H9 (cell line): ENCODE results near the gene ESM1. TPM values are rescaled to one million over a fixed set of nuclear protein-coding genes. Genes with fewer than 3 reads are reported as not detected.

Source experiments
- DNase-seq: peaks from one replicate; pipeline ENCODE4 v3.0.0-alpha.2; 2017
- H2AFZ ChIP-seq: one replicate; pipeline ENCODE4 v1.6.1; 2013; ENCODE audit warnings: mild to moderate bottlenecking, low read length, control low read depth, moderate library complexity
- H2AK5ac ChIP-seq: 2 replicates; pipeline ENCODE4 v1.6.1; 2013; ENCODE audit warnings: low read length, control low read depth, mixed read lengths; ENCODE audit not compliant: insufficient read length
- H2BK120ac ChIP-seq: one replicate; pipeline ENCODE4 v1.6.1; 2013; ENCODE audit warnings: low read depth, mild to moderate bottlenecking, low read length, control low read depth, inconsistent platforms; ENCODE audit not compliant: poor library complexity, severe bottlenecking
- H2BK12ac ChIP-seq: 2 replicates; pipeline ENCODE4 v1.6.1; 2013; ENCODE audit warnings: low read length, control low read depth, mixed read lengths, low read depth; ENCODE audit not compliant: insufficient read length
- H2BK15ac ChIP-seq: 2 replicates; pipeline ENCODE4 v1.6.1; 2013; ENCODE audit warnings: low read depth, low read length, control low read depth
- H2BK20ac ChIP-seq: one replicate; pipeline ENCODE4 v1.6.1; 2013; ENCODE audit warnings: low read depth, mild to moderate bottlenecking, low read length, control low read depth, inconsistent platforms; ENCODE audit not compliant: poor library complexity, severe bottlenecking
- H2BK5ac ChIP-seq: 2 replicates; pipeline ENCODE4 v1.6.1; 2013; ENCODE audit warnings: low read length, control low read depth, mixed read lengths; ENCODE audit not compliant: insufficient read length
- H3K14ac ChIP-seq: 2 replicates; pipeline ENCODE4 v1.6.1; 2013; ENCODE audit warnings: low read length, control low read depth; ENCODE audit not compliant: insufficient read depth
- H3K18ac ChIP-seq: 2 replicates; pipeline ENCODE4 v1.6.1; 2013; ENCODE audit warnings: low read depth, mild to moderate bottlenecking, mixed read lengths, low read length, control low read depth; ENCODE audit not compliant: insufficient read length
- H3K23ac ChIP-seq: 2 replicates; pipeline ENCODE4 v1.6.1; 2013; ENCODE audit warnings: low read length, control low read depth, mixed read lengths, low read depth; ENCODE audit not compliant: insufficient read length
- H3K23me2 ChIP-seq: 2 replicates; pipeline ENCODE4 v1.6.1; 2013; ENCODE audit warnings: low read depth, mild to moderate bottlenecking, mixed read lengths, low read length, control low read depth; ENCODE audit not compliant: insufficient read length, poor library complexity, severe bottlenecking
- H3K27ac ChIP-seq: 2 replicates; pipeline ENCODE4 v1.5.1; 2013; ENCODE audit warnings: low read length, control low read depth, mixed read lengths, low read depth; ENCODE audit not compliant: insufficient read length
- H3K27me3 ChIP-seq: 2 replicates; pipeline ENCODE4 v1.6.1; 2013; ENCODE audit warnings: low read length, control low read depth, inconsistent platforms; ENCODE audit not compliant: insufficient read depth
- H3K4ac ChIP-seq: 2 replicates; pipeline ENCODE4 v1.6.1; 2013; ENCODE audit warnings: low read depth, mild to moderate bottlenecking, control low read depth, inconsistent platforms, low read length, moderate library complexity
- H3K4me1 ChIP-seq: 2 replicates; pipeline ENCODE4 v1.6.1; 2013; ENCODE audit warnings: low read length, control low read depth, inconsistent platforms; ENCODE audit not compliant: insufficient read depth
- H3K4me2 ChIP-seq: 2 replicates; pipeline ENCODE4 v1.6.1; 2013; ENCODE audit warnings: low read length, control low read depth, mixed read lengths; ENCODE audit not compliant: insufficient read length, insufficient read depth
- H3K56ac ChIP-seq: 2 replicates; pipeline ENCODE4 v1.6.1; 2013; ENCODE audit warnings: low read depth, mild to moderate bottlenecking, mixed read lengths, low read length, control low read depth; ENCODE audit not compliant: insufficient read length
- H3K79me1 ChIP-seq: 2 replicates; pipeline ENCODE4 v1.6.1; 2013; ENCODE audit warnings: low read depth, mild to moderate bottlenecking, moderate library complexity, low read length, control low read depth, inconsistent platforms; ENCODE audit not compliant: insufficient read depth, poor library complexity, severe bottlenecking
- H3K79me2 ChIP-seq: 2 replicates; pipeline ENCODE4 v1.6.1; 2013; ENCODE audit warnings: low read length, control low read depth, inconsistent platforms; ENCODE audit not compliant: insufficient read depth
- H3K9ac ChIP-seq: 2 replicates; pipeline ENCODE4 v1.6.1; 2013; ENCODE audit warnings: low read length, control low read depth, mixed read lengths; ENCODE audit not compliant: insufficient read length; ENCODE audit errors: extremely low read depth
- H3K9me3 ChIP-seq: one replicate; pipeline ENCODE4 v1.6.1; 2013; ENCODE audit warnings: low read depth, low read length, inconsistent platforms; ENCODE audit not compliant: control insufficient read depth
- H3T11ph ChIP-seq: one replicate; pipeline ENCODE4 v1.6.1; 2013; ENCODE audit warnings: mild to moderate bottlenecking, low read length, control low read depth, inconsistent platforms
- H4K20me1 ChIP-seq: one replicate; pipeline ENCODE4 v1.6.1; 2013; ENCODE audit not compliant: control insufficient read depth, insufficient read length, insufficient read depth
- H4K5ac ChIP-seq: 2 replicates; pipeline ENCODE4 v1.6.1; 2013; ENCODE audit warnings: low read depth, mild to moderate bottlenecking, mixed read lengths, low read length, control low read depth; ENCODE audit not compliant: insufficient read length
- H4K8ac ChIP-seq: replicated peaks from 2 replicates; pipeline ENCODE4 v1.6.1; 2013; ENCODE audit warnings: low read length, control low read depth, mixed read lengths, low read depth; ENCODE audit not compliant: insufficient read length
- H4K91ac ChIP-seq: 2 replicates; pipeline ENCODE4 v1.6.1; 2013; ENCODE audit warnings: low read depth, mild to moderate bottlenecking, moderate library complexity, mixed read lengths, low read length, control low read depth; ENCODE audit not compliant: insufficient read length
- H3K27ac Mint-ChIP-seq, 3 experiments: 2 replicates in 2 of 3; 3 replicates in 1 of 3; pipeline ENCODE4 v1.8.0; 2020 to 2021; ENCODE audit warnings: mixed read lengths in 3 of 3, mild to moderate bottlenecking in 1 of 3, moderate library complexity in 1 of 3
- H3K27me3 Mint-ChIP-seq: 2 replicates; pipeline ENCODE4 v1.8.0; 2021; ENCODE audit warnings: low read depth, mild to moderate bottlenecking, moderate library complexity, mixed read lengths
- H3K36me3 Mint-ChIP-seq, 3 experiments: 2 replicates in 2 of 3; 3 replicates in 1 of 3; pipeline ENCODE4 v1.8.0; 2020 to 2021; ENCODE audit warnings: low read depth in 3 of 3, mixed read lengths in 3 of 3; ENCODE audit not compliant: insufficient read depth in 1 of 3
- H3K4me1 Mint-ChIP-seq, 2 experiments: 2 replicates each; pipeline ENCODE4 v1.8.0; 2020; ENCODE audit warnings: mixed read lengths in 2 of 2
- H3K4me3 Mint-ChIP-seq, 2 experiments: 2 replicates in 1 of 2; 3 replicates in 1 of 2; pipeline ENCODE4 v1.8.0; 2020 to 2021; ENCODE audit warnings: mild to moderate bottlenecking in 2 of 2, mixed read lengths in 2 of 2, moderate library complexity in 1 of 2
- H3K9me3 Mint-ChIP-seq, 2 experiments: 2 replicates in 1 of 2; 3 replicates in 1 of 2; pipeline ENCODE4 v1.8.0; 2020; ENCODE audit warnings: mild to moderate bottlenecking in 2 of 2, mixed read lengths in 2 of 2, moderate library complexity in 1 of 2
- WGBS: extraction: QIAGEN DNeasy Blood & Tissue Kit; methylation state at CpG from one replicate; pipeline ENCODE4 v1.1.7; 2013; ENCODE audit warnings: missing lambda C conversion rate, low lambda C conversion rate, mixed read lengths; ENCODE audit not compliant: insufficient read length; ENCODE audit errors: extremely low coverage; 5-methylcytosine and 5-hydroxymethylcytosine counted together
- total RNA-seq: library from RNA; stranded (reverse); gene quantifications from 2 replicates; pipeline ENCODE4 v1.2.1, GENCODE V29; 2021
- TF ChIP-seq, protein P1 (sequence below): fragments of 200-600 bp; sonication (generic); conservative IDR thresholded peaks from 3 replicates; pipeline ENCODE4 v1.8.0; 2021; ENCODE audit warnings: antibody characterized with exemption, mild to moderate bottlenecking

ESM1 gene
- total RNA-seq, 1 experiment from 2014 or later, result not detected

DNA sequence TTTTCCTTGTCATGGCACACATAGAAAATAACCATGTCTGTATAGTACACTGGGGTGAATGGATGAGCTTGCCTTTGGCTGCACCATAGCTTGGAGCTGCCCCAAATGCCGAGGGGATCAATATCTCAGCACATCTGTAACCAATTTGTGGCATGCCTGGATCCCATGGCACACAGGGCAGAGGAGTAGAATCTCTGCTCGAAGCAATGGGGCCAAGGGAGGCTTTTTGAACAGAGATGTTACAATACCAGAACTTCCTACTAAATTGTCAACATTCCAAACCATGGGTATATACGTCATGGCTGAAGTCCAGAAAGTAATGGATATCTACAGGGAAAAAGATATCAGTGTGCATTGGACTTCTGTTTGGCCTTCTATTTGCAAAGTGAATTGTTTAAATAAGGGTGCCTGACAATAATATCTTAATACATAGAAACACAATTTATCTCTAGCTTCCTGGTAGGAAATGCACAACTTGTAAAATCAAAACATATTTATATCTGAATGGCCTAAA, 39.0 kb downstream of the ESM1 start:
- no peak overlapping the region for H4K8ac ChIP-seq
- H3K4me1 Mint-ChIP-seq, result 0 out of 4 replicates have a peak, but pooled peaks cover 0 to 2% of the 10 kb centered on the region in 2 experiments
- H3K23ac ChIP-seq, result no peak overlapping the region
- peaks cover 0 to 4% of the 10 kb centered on the region in 2 experiments; a peak in 1 of 5 replicates for H3K9me3 Mint-ChIP-seq
- no peak overlapping the region for H3K9ac ChIP-seq
- no peaks in the 10 kb centered on the region for H3K4me1 ChIP-seq
- H3K27me3 ChIP-seq, result no peaks in the 10 kb centered on the region
- H3K36me3 Mint-ChIP-seq, result no peaks in the 10 kb centered on the region
- no peak for DNase-seq
- H3K4me3 Mint-ChIP-seq, result no peak overlapping the region
- no peaks in the 10 kb centered on the region for H3K23me2 ChIP-seq
- H2BK20ac ChIP-seq, result no peak overlapping the region
- H3K9me3 ChIP-seq, result no peaks in the 10 kb centered on the region
- H3K79me2 ChIP-seq, result no peaks in the 10 kb centered on the region
- H2BK5ac ChIP-seq, result no peak overlapping the region
- H2BK12ac ChIP-seq, result no peak overlapping the region
- no peak overlapping the region for H4K91ac ChIP-seq
- no peak overlapping the region for H2AK5ac ChIP-seq
- no peak overlapping the region for H3K27ac Mint-ChIP-seq
- H2BK120ac ChIP-seq, result no peak overlapping the region
- TF ChIP-seq, protein P1, sequence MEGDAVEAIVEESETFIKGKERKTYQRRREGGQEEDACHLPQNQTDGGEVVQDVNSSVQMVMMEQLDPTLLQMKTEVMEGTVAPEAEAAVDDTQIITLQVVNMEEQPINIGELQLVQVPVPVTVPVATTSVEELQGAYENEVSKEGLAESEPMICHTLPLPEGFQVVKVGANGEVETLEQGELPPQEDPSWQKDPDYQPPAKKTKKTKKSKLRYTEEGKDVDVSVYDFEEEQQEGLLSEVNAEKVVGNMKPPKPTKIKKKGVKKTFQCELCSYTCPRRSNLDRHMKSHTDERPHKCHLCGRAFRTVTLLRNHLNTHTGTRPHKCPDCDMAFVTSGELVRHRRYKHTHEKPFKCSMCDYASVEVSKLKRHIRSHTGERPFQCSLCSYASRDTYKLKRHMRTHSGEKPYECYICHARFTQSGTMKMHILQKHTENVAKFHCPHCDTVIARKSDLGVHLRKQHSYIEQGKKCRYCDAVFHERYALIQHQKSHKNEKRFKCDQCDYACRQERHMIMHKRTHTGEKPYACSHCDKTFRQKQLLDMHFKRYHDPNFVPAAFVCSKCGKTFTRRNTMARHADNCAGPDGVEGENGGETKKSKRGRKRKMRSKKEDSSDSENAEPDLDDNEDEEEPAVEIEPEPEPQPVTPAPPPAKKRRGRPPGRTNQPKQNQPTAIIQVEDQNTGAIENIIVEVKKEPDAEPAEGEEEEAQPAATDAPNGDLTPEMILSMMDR, result no peak
- H4K20me1 ChIP-seq, result no peaks in the 10 kb centered on the region
- H3K27ac ChIP-seq, result no peak overlapping the region
- H4K5ac ChIP-seq, result no peak overlapping the region
- H3K18ac ChIP-seq, result no peak overlapping the region
- H3K56ac ChIP-seq, result no peak overlapping the region
- H3K79me1 ChIP-seq, result no peaks in the 10 kb centered on the region
- H3K27me3 Mint-ChIP-seq, result no peaks in the 10 kb centered on the region
- H3K4ac ChIP-seq, result no peak overlapping the region
- H3K14ac ChIP-seq, result no peak overlapping the region; the same call in 1 of the 2 replicates
- H3K4me2 ChIP-seq, result no peak overlapping the region
- no peak overlapping the region for H2BK15ac ChIP-seq
- no peak overlapping the region for H3T11ph ChIP-seq
- H2AFZ ChIP-seq, result no peak overlapping the region
- no CpG with 5 or more reads among the region's 3 CpGs for WGBS
